ENCODE measurements around the gene SLC13A4.
A peak's percentile ranks its signal among the peaks of the same experiment; 100 is the strongest.

SLC13A4 gene

GRCh38 chr7:135748770-135749169, 20.8 kb upstream of the SLC13A4 start, which contains the start of gene FAM180A:
Gene FAM180A (minus strand): TSS chr7:135748813. CDS start chr7:135748580, 233 bp downstream.
- Histone ChIP-seq H3K9me3 (ENCODE audit: insufficient read depth, low read depth, low read length) (no peaks in the 10 kb centered on the region), H2AK5ac (ENCODE audit: low read length) (no peak within 1 kb of the TSS), H3K4me3 (ENCODE audit: low read depth, low read length) (no peak within 1 kb of the TSS), H3K79me2 (ENCODE audit: control insufficient read depth, insufficient read depth, low read length, poor library complexity) (no peaks in the 10 kb centered on the region), H3K27ac (ENCODE audit: low read depth, low read length) (no peak within 1 kb of the TSS), H3K4ac (ENCODE audit: low read depth, low read length) (no peak within 1 kb of the TSS), H4K8ac (ENCODE audit: low read depth, low read length) (no peak within 1 kb of the TSS), H3K23ac (ENCODE audit: low read length) (no peak within 1 kb of the TSS), H3K14ac (ENCODE audit: low read length) (peak within 1 kb of the TSS; percentile 19), H4K12ac (ENCODE audit: low read depth, low read length) (no peak within 1 kb of the TSS), H3K27me3 (ENCODE audit: insufficient read depth, low read length) (no peaks in the 10 kb centered on the region), H2BK120ac (ENCODE audit: insufficient read depth, low read length, poor library complexity) (no peak within 1 kb of the TSS), H3K4me1 (ENCODE audit: control insufficient read depth in 1 of 2, insufficient read depth in 2 of 2, low read length in 2 of 2) (peaks cover 11 to 15% of the 10 kb centered on the region in 2 experiments), H3K4me2 (ENCODE audit: low read length) (no peak within 1 kb of the TSS), H2AFZ (ENCODE audit: insufficient read depth, low read length, poor library complexity) (no peak within 1 kb of the TSS), H3K36me3 (ENCODE audit: control insufficient read depth in 1 of 2, insufficient read depth in 2 of 2, low read length in 2 of 2) (no peaks in the 10 kb centered on the region), H3K79me1 (ENCODE audit: low read length) (peaks cover 8% of the 10 kb centered on the region), H3K9ac (ENCODE audit: low read length) (no peak within 1 kb of the TSS), H3K18ac (ENCODE audit: low read length) (no peak within 1 kb of the TSS), H4K91ac (ENCODE audit: low read depth, low read length) (peak within 1 kb of the TSS; percentile 42), H2BK5ac (ENCODE audit: low read depth, low read length, poor library complexity) (no peak within 1 kb of the TSS), H2BK12ac (ENCODE audit: low read length) (peak within 1 kb of the TSS; percentile 67)
- no CpG with 5 or more reads among the region's 11 CpGs for WGBS (ENCODE audit: extremely low coverage, insufficient coverage, insufficient read length)
- DNase-seq, result no peak

- H4K91ac ChIP-seq (ENCODE audit: low read depth, low read length), result no peak overlapping the region
- no peak overlapping the region for H3K4me2 ChIP-seq (ENCODE audit: low read length)
- H3K4ac ChIP-seq (ENCODE audit: low read depth, low read length), result no peak overlapping the region
- H2AK5ac ChIP-seq (ENCODE audit: low read length), result no peak overlapping the region
- DNase-seq, result no peak
- no peak overlapping the region for H2BK120ac ChIP-seq (ENCODE audit: insufficient read depth, low read length, poor library complexity)
- no peak overlapping the region for H3K18ac ChIP-seq (ENCODE audit: low read length)
- H3K36me3 ChIP-seq (ENCODE audit: control insufficient read depth in 1 of 2, insufficient read depth in 2 of 2, low read length in 2 of 2), result no peaks in the 10 kb centered on the region
- H3K79me2 ChIP-seq (ENCODE audit: control insufficient read depth, insufficient read depth, low read length, poor library complexity), result no peaks in the 10 kb centered on the region
- no peak overlapping the region for H2BK5ac ChIP-seq (ENCODE audit: low read depth, low read length, poor library complexity)
- H3K27me3 ChIP-seq (ENCODE audit: insufficient read depth, low read length), result no peaks in the 10 kb centered on the region
- no peak overlapping the region for H3K23ac ChIP-seq (ENCODE audit: low read length)
- H3K4me1 ChIP-seq (ENCODE audit: control insufficient read depth in 1 of 2, insufficient read depth in 2 of 2, low read length in 2 of 2), result peaks cover 11 to 16% of the 10 kb centered on the region in 2 experiments
- no peak overlapping the region for H3K4me3 ChIP-seq (ENCODE audit: low read depth, low read length)
- no peak overlapping the region for H3K27ac ChIP-seq (ENCODE audit: low read depth, low read length)
- H3K9ac ChIP-seq (ENCODE audit: low read length), result no peak overlapping the region
- no peak overlapping the region for H2AFZ ChIP-seq (ENCODE audit: insufficient read depth, low read length, poor library complexity)
- no peak overlapping the region for H4K12ac ChIP-seq (ENCODE audit: low read depth, low read length)
- peak overlapping the region; percentile 28 for H3K14ac ChIP-seq (ENCODE audit: low read length)
- peak overlapping the region; percentile 50 for H2BK12ac ChIP-seq (ENCODE audit: low read length)
- peaks cover 8% of the 10 kb centered on the region for H3K79me1 ChIP-seq (ENCODE audit: low read length)
- no peak overlapping the region for H4K8ac ChIP-seq (ENCODE audit: low read depth, low read length)
- no CpG with 5 or more reads among the region's 8 CpGs for WGBS (ENCODE audit: extremely low coverage, insufficient coverage, insufficient read length)
- H3K9me3 ChIP-seq (ENCODE audit: insufficient read depth, low read depth, low read length), result no peaks in the 10 kb centered on the region
These were observed 19.4 kb upstream of the SLC13A4 start for GRCh38 chr7:135747366-135747765.

- Histone ChIP-seq H2BK120ac (ENCODE audit: insufficient read depth, low read length, poor library complexity) (peak overlapping the region; percentile 53), H3K79me1 (ENCODE audit: low read length) (peaks cover 10% of the 10 kb centered on the region), H4K91ac (ENCODE audit: low read depth, low read length) (peak overlapping the region; percentile 57), H2AK5ac (ENCODE audit: low read length) (no peak overlapping the region), H2AFZ (ENCODE audit: insufficient read depth, low read length, poor library complexity) (no peak overlapping the region), H3K9ac (ENCODE audit: low read length) (no peak overlapping the region), H3K4ac (ENCODE audit: low read depth, low read length) (no peak overlapping the region), H3K4me3 (ENCODE audit: low read depth, low read length) (no peak overlapping the region), H3K36me3 (ENCODE audit: control insufficient read depth in 1 of 2, insufficient read depth in 2 of 2, low read length in 2 of 2) (no peaks in the 10 kb centered on the region), H4K8ac (ENCODE audit: low read depth, low read length) (no peak overlapping the region), H3K4me2 (ENCODE audit: low read length) (no peak overlapping the region), H3K14ac (ENCODE audit: low read length) (no peak overlapping the region), H2BK5ac (ENCODE audit: low read depth, low read length, poor library complexity) (no peak overlapping the region), H3K9me3 (ENCODE audit: insufficient read depth, low read depth, low read length) (no peaks in the 10 kb centered on the region), H2BK12ac (ENCODE audit: low read length) (peak overlapping the region; percentile 95), H3K23ac (ENCODE audit: low read length) (no peak overlapping the region), H3K4me1 (ENCODE audit: control insufficient read depth in 1 of 2, insufficient read depth in 2 of 2, low read length in 2 of 2) (peaks cover 11 to 16% of the 10 kb centered on the region in 2 experiments), H3K27me3 (ENCODE audit: insufficient read depth, low read length) (no peaks in the 10 kb centered on the region), H4K12ac (ENCODE audit: low read depth, low read length) (no peak overlapping the region), H3K27ac (ENCODE audit: low read depth, low read length) (no peak overlapping the region), H3K79me2 (ENCODE audit: control insufficient read depth, insufficient read depth, low read length, poor library complexity) (no peaks in the 10 kb centered on the region), H3K18ac (ENCODE audit: low read length) (no peak overlapping the region)
- no peak for DNase-seq
- no CpG with 5 or more reads among the region's 9 CpGs for whole genome bisulfite sequencing (ENCODE audit: extremely low coverage, insufficient coverage, insufficient read length)
These were observed 17.8 kb upstream of the SLC13A4 start for GRCh38 chr7:135745703-135746312.

GRCh38 chr7:135744938-135745702, 17.1 kb upstream of the SLC13A4 start:
- Histone ChIP-seq H2AK5ac (ENCODE audit: low read length) (no peak overlapping the region), H3K27me3 (ENCODE audit: insufficient read depth, low read length) (no peaks in the 10 kb centered on the region), H3K23ac (ENCODE audit: low read length) (no peak overlapping the region), H3K79me1 (ENCODE audit: low read length) (peaks cover 12% of the 10 kb centered on the region), H3K36me3 (ENCODE audit: control insufficient read depth in 1 of 2, insufficient read depth in 2 of 2, low read length in 2 of 2) (no peaks in the 10 kb centered on the region), H4K8ac (ENCODE audit: low read depth, low read length) (no peak overlapping the region), H3K14ac (ENCODE audit: low read length) (no peak overlapping the region), H3K79me2 (ENCODE audit: control insufficient read depth, insufficient read depth, low read length, poor library complexity) (no peaks in the 10 kb centered on the region), H4K91ac (ENCODE audit: low read depth, low read length) (peak overlapping the region; percentile 20), H4K12ac (ENCODE audit: low read depth, low read length) (no peak overlapping the region), H3K9ac (ENCODE audit: low read length) (no peak overlapping the region), H3K9me3 (ENCODE audit: insufficient read depth, low read depth, low read length) (no peaks in the 10 kb centered on the region), H3K18ac (ENCODE audit: low read length) (no peak overlapping the region), H2AFZ (ENCODE audit: insufficient read depth, low read length, poor library complexity) (no peak overlapping the region), H3K4me2 (ENCODE audit: low read length) (no peak overlapping the region), H3K4me1 (ENCODE audit: control insufficient read depth in 1 of 2, insufficient read depth in 2 of 2, low read length in 2 of 2) (peaks cover 11 to 16% of the 10 kb centered on the region in 2 experiments), H3K4ac (ENCODE audit: low read depth, low read length) (no peak overlapping the region), H2BK120ac (ENCODE audit: insufficient read depth, low read length, poor library complexity) (peak overlapping the region; percentile 35), H2BK5ac (ENCODE audit: low read depth, low read length, poor library complexity) (no peak overlapping the region), H2BK12ac (ENCODE audit: low read length) (peak overlapping the region; percentile 56), H3K4me3 (ENCODE audit: low read depth, low read length) (no peak overlapping the region), H3K27ac (ENCODE audit: low read depth, low read length) (no peak overlapping the region)
- DNase-seq, result no peak
- no CpG with 5 or more reads among the region's 8 CpGs for WGBS (ENCODE audit: extremely low coverage, insufficient coverage, insufficient read length)
